GF-D8 (cell line): ENCODE results near the gene ADCY7.
"Not testable (repeated sequence)": the region's sequence is repeated elsewhere in the genome, so short reads cannot be mapped to it uniquely, and the experiment has no call there.

Source experiments
- DNase-seq: peaks from one replicate; lab custom pipeline; 2025; lab: John Stamatoyannopoulos, UW

ADCY7 gene

DNA sequence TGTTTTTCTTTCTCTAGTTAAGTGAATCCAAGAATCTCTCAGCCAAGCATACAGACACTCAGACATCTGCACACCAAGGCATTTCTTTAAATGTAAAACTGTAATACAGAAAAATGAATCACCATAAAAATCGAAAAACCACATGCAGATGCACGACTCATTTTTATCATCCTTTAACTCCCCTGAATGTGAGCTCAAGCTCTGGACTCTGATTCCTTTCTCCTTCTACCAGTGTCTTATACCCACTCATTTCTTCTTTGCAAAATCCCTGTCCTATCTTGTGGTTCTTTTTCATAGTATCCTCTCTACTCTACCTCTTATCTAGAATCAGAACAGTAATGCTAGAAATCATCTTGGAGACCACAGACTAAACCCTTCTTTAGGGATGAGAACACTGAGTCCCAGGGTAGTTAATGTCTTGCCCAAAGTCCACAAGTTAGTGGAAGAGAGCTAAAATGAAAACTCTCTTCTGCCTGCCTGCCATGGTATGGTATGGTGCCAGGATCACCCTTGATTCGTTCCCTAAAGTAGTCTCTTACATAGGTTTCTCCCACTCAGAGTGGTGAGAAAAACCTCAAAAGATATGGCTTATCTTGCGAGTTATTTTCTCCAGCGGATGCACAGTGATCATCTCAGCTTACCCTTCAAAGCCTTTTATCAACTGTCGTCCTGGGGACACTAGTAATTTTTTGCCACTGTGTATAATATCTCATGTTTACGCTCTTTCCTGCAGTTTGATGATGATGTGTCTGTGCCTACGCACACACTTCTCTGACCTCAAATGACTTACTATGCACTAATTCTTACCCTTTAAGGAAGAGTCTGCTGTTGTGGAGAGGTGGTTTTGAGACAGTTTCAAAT is 72.2 kb downstream of the ADCY7 start:
- no peak for DNase-seq

DNA sequence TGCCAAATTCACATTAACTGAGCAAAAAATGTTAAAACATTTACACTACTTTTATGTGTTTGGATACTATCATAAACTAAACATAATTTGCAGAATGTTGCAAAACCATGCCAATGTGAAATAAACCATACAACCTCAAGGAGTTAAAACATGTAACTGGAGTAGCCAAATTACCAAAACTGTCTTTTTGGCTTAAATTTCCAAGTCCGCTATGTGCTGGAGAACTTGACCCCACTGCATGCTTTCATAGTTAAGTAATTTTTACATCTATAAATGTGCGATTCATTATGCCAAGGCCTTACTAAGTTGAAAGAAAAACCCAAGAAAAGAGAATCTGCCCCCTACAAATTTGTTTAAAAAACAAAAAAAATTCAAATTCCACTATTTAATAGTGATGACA is 74.2 kb downstream of the ADCY7 start:
- DNase-seq = no peak

DNA sequence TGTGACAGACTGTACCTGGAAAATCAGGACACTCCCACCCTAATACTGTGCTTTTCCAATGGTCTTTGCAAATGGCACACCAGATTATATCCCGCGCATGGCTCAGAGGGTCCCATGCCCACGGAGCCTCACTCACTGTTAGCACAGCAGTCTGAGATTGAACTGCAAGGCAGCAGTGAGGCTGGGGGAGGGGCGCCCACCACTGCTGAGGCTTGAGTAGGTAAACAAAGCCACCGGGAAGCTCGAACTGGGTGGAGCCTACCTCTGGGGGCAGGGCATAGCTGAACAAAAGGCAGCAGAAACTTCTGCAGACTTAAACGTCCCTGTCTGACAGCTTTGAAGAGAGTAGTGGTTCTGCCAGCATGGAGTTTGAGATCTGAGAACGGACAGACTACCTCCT is 77.2 kb downstream of the ADCY7 start:
- not testable (repeated sequence) for DNase-seq

DNA sequence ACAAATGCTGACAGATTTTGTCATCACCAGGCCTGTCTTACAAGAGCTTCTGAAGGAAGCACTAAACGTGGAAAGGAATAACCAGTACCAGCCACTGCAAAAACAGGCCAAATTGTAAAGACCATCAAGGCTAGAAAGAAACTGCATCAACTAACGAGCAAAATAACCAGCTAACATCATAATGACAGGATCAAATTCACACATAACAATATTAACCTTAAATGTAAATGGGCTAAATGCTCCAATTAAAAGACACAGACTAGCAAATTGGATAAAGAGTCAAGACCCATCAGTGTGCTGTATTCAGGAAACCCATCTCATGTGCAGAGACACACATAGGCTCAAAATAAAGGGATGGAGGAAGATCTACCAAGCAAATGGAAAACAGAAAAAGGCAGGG is 78.9 kb downstream of the ADCY7 start:
- DNase-seq = not testable (repeated sequence)

DNA sequence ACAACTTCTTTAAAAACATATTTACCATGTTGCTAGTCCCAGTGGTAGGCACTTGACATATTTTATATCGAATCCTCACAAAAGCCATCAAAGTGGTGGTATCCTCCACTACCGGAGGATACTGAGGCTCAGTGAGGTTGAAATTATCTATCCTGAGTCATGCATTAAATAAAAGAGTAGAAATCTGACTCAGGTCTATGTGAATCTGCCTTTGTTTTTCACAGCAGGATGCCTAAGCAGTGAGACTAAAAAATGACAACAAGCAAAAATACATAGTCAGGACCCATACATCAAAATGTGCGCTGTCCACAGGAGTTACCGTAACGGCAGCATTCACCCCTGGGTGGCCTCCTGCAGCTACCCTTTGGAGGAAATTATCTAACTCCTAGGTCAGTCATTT is 84.8 kb downstream of the ADCY7 start:
- DNase-seq = no peak

DNA sequence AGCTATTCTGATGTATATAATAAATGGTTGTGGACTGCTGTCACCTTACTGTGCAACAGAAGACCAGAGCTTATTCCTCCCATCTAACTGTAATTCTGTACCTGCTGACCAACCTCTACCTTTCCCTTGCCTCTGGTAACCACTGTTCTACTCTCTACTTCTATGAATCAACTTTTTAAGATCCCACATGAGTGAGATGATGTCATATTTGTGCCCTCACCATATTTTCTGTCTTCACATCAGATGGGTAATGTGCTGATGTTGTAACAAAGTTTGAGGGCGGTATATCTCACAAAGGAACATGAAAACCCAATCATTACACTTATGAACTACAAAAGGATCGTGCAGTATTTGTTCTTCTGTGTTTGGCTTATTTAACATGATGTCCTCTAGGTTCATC is 85.6 kb downstream of the ADCY7 start:
- DNase-seq = no peak

DNA sequence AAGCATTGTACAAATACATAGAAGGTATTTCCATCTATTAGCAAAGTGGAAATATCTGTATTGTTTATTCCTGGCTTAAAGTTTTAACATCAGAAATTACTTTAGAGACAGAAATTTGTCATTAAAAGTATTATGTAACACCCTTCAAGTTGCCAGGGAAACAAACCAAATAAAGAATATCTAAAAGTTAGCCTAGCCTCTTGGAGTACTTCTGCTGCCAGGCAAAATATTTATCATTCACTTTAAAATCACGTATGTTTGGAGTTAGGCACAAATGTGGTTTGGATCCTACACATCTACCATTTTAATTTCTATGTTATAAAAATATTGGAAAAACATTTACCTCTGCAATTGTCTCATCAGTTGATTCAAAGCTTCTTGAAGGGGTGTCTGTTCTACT is 87.7 kb downstream of the ADCY7 start:
- DNase-seq = no peak

DNA sequence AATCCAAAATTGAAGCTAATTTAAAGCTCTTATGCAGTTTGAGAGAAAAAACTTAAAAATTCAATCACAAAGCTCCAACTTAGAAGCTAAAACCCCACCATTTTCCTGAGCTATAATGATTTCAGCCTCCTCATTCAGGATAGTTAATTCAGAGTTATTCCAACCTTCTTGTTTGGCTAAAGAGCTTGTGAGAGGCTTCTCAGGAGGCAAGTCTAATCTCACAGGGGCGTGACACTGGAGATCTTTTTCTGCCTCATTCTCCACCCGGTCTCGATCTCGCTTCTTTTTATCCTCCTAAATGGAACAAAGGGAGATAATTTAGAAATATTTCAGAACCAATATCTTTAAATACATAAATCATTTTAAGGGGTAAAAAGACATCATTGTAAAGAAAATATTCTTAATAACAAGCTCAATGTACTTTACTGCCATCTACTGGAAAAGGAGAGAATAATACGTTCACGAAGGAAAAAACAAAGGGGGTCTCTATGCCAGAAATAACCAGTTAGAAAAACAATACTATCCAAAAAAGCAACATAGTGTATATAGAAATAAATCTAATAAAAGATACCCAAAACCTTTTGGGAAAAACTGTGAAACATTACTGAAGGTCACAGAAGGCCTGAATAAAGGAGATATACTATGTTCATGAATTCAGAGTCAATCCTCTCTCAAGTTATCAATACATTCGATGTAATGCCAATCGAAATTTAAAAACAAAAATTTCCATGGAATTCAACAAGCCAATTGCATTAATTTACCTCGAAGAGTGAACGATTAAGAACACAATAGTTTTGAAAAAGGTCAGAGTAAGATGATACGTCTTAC is 88.5 kb downstream of the ADCY7 start:
- peak; percentile 18 for DNase-seq

DNA sequence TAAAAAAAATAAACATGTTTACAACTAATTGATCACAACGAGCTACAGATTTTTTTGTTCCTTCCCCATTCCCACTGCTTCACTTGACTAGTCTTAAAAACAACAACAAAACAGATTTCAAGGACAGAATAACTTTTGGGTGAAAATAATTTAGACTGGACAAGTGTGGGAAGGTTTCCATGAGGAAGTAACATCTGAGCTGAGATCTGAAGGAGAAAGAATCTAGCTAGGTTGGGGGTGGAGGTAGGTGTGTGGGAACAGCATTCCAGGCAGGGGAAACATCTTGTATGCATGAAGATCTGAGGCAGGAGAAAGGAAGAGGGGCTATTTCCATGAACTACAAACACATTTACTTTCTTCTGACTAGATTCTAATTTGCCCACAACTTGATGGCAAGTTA is 93.3 kb downstream of the ADCY7 start:
- no peak for DNase-seq

DNA sequence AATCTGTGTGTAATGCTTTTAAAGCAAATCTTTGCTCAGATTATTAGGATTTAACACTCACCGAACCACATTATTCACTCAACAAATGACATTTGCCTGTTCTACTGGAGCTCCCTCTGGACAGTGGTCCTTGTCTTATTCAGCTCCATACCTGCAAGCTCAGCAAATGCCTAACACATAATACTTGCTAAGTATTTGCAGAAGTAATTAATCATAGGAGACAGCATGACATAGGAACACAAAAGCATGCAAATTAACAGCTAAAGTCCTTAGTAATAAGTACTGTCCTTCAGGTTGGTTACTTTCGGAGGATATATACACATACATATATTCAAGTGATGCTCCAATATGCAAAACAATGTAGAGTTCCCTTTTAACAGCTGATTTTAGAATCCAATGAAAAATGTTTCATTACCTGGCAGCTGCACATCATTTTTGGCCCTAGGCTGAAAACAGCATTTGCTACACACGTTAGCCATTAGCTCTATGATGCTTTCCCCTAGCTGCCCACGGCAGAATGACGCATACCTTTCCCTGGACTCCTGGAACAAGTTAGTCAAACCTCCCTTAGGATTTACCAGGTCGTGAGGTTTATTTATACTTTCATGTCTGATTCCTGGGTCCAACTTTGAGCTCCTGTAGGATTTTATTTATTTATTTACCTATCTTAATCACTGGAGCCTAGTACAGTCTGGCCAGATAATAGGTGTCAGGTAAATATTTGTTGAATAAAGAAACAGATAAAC is 93.9 kb downstream of the ADCY7 start:
- no peak for DNase-seq

DNA sequence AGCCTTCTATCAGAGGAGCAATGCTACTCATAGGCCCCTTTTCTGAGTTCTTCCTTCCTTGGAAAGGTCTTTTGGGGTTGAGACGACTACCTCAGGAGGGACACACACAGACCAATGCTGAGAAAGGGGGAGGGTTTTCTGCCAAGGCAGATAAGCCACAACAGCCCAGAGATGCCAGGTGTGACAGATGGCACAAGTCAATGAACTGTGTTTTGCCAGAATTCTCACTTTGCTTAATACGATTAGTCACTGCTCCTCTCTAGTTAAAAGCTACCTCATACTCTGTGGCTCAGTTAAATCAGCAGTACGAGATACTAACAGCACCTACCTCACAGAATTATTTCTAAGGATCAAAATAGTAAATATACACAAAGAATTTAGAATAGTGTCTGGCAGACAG is 94.4 kb downstream of the ADCY7 start:
- DNase-seq = no peak

DNA sequence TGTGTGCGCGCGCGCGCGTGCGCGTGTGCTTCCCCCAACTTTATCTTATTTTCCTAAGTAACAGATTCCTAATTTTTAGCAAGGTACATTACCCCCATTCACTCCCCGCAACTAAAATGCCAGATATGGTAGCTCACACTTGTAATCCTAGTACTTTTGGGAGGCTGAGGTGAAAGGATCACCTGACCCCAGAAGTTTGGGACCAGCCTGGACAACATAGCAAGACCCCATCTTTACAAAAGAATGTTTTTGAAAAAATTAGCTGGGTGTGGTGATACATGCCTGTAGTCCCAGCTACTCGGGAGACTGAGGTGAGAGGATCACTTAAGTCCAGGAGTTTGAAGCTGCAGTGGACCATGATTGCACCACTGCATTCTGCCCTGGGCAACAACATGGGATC is 97.3 kb downstream of the ADCY7 start:
- no peak for DNase-seq

DNA sequence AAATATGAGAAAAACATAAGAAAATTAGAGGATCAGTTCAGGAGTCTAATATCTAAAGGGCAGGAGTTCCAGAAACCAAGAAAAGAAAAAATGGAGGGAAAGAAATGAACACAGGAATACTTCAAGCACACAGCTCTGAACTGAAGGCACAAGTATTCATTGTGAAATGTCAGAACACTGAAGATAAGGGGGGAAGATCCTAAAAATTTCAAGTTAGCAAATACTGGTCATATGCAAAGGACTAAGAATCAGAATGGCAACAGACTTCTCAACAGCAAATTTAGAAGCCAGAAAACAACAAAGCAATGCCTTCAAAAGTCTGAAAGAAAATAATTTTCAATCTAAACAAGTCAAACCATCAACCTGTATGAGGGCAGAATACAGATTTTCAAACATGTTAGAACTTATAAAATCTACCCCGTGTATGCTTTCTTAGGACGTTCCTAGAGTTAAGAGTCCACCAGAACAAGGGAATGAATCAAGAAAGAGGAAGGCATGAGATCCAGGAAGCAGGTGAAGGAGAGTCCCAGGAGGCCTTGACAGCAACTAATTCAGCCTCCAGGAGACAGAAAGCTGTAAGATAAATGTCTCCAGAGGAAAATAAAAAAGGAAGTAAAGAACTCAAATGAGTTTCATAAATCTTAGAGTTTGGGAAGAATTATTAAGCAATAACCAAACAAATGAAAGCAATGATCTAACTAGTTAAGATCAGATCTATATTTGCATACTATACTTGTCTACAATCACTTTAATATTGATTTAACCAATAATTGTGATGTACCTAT is 99.6 kb downstream of the ADCY7 start:
- peak; percentile 64 for DNase-seq
